Measurements from ENCODE around the gene FAM83E.

GRCh38 chr19:48596237-48596636 is 18.6 kb downstream of the FAM83E start:
- TF ChIP-seq POLR2A (IDR thresholded peaks at IDR 0.05) (no peak), CTCF (IDR thresholded peaks at IDR 0.05) (no peak)
